NCI-H345 (cell line): ENCODE results near the gene CDK6.

Source experiments
- DNase-seq: peaks from one replicate; lab custom pipeline; 2025; lab: John Stamatoyannopoulos, UW

Gene CDK6

GRCh38 chr7:92680442-92680841, 155.9 kb downstream of the CDK6 start:
- no peak for DNase-seq

GRCh38 chr7:92678291-92678920, 158.0 kb downstream of the CDK6 start:
- DNase-seq, result peak; percentile 6

- peak; percentile 43 for DNase-seq
These were observed 162.0 kb downstream of the CDK6 start for GRCh38 chr7:92674379-92674778.

DNA sequence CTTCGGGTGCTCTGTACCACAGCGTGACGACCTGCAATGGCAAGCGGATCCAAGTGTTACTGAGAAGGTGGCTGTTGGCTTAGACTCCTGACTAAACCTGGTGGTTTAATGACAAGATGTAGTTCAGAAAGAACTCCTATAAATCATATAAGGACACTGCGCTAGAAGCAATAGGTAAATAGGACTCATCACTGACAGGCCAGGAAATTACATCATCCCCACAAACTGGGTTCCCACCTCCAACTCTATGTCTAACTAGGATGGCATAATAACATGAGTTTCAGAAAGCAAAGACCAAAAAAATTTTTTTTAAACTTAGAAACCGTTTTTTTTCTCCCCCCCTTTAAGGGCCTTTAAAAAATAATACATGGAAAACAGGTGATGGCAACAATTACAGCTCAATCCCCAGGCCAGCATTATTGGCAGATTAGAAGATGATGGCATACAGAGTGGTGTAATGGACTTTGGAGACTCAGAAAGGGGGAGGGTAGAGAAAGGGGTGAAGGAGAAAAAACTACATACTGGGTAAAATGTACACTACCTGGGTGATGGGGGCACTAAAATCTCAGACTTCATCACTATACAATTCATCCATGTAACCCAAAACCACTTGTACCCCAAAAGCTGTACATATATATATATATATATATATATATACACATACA, 164.7 kb downstream of the CDK6 start:
- no peak for DNase-seq

- no peak for DNase-seq
These were observed 166.0 kb downstream of the CDK6 start for GRCh38 chr7:92670204-92670851.

DNA sequence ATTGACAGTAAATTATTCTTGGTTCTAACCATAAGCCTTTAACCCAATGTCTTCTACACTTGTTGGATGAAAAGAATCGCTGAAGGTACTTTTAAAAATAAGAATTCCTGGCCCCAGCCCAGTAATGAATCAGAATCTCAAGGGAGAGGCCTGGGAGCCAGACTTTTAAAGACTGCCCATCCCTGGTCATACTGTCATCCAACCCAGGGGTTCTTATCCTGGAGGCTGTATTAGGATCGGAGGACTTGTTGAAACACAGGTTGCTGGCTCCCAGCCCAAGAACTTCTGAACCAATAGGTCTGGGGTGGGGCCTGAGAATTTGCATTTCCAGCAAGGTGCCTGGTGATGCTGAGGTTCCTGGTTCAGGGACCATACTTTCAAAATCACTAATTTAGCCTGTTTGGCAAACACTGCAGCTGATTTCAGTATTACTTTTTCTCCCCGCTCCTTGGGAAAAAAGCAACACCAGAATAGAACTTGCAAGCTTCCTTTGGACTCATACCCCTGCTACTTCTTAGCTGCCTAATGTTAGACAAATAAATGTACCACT, 166.7 kb downstream of the CDK6 start:
- DNase-seq, result no peak

GRCh38 chr7:92668564-92668963, 167.8 kb downstream of the CDK6 start:
- DNase-seq, result no peak

DNA sequence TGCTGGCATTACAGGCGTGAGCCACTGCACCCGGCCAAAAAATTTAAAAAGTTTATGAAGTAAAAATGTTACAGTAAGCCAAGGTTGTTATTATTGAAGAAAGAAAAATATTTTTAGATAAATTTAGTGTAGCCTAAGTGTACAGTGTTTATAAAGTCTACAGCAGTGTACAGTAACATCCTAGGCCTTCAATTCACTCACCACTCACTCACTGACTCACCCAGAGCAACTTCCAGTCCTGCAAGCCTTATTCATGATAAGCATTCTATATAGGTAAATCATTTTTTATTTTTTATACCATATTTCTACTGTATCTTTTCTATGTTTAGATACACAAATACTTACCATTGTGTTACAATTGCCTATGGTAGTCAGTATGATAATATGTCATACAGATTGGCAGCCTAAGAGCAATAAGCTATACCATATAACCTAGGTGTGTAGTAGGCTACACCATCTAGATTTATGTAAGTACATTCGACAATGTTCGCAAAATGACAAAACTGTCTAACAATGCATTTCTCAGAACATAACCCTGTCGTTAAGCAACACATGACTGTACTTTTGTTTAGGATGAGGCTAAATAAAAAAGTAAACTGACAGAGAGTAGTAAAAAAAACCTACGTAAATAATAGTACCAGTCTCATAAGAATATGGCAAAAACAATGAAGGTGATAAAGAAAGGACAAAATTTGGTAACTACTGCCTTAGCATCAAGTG, 168.4 kb downstream of the CDK6 start:
- no peak for DNase-seq

DNA sequence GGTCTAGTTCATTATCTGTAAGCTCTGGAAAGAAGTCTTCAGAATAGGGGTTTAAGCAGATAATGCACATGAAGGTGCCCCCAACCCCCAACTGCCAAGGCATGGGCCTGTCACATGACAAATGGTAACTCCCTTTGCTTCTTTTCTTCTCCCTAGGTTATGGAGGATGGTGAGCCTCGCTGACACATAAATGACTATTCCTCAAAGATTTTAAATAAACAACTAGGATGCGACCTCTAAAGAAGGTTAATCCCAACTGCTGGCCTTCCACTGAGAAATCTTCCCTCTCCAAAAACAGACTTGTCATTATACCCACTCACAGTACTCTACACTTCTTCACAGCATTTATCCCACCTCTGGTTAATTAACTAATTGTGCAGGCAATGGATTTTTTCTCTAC, 170.4 kb downstream of the CDK6 start:
- DNase-seq, result no peak

- no peak for DNase-seq
These were observed 174.7 kb downstream of the CDK6 start for GRCh38 chr7:92661651-92662050.

DNA sequence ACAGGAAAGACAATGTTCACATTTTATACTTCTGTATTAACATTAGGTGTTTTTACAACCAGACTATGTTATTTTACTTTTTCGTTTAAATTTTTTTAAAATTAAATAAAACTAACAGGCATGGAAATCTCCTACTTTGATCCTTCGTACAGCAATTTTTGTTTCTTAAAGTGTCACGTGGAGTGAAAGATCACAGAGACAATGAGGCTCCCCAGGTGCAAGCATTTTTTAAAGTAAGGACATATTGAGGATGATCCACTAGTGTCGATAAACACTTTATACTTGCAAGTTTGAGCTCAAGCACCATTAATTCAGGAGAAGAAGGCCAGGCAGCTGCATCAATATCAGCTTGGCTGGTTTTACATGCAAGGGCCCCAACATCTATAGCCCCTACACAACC, 177.7 kb downstream of the CDK6 start:
- DNase-seq, result no peak

DNA sequence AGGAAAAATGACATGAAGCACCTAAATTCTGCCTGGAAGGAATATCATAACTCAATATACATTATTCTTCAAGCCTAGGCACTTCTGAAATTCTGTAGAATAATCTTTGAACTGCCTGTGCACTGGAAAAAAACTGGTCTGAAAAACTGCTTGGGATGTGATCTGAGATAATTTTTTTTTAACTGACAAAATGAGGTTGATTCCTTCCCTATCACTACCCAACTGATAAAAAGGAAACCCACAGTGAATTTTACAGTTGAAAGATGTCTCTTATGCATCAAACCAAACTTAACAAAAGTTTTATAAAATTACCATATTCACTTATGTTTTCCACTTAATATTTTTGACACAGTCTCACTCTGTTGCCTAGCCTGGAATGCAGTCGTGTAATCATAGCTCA, 179.0 kb downstream of the CDK6 start:
- no peak for DNase-seq

DNA sequence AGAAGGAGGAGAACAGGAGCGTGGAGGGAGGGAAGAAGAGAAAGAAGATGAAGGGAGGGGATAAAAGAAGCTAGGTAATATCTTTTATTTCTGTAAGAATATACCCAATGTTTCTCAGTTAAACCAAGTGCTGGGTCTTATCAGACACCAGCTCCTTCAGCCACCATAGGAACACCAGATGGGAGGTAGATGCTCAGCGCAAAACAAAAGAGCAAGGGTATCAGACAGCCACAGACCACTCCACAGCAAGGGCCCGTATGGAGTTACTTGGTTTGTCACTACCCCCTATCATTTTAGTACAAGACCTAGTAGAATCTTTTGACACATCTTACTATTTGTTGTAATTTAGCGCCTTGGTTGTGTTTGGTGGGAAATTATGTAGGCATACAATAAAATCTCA, 180.3 kb downstream of the CDK6 start:
- DNase-seq, result no peak

GRCh38 chr7:92655346-92655884, 181.0 kb downstream of the CDK6 start:
- no peak for DNase-seq

DNA sequence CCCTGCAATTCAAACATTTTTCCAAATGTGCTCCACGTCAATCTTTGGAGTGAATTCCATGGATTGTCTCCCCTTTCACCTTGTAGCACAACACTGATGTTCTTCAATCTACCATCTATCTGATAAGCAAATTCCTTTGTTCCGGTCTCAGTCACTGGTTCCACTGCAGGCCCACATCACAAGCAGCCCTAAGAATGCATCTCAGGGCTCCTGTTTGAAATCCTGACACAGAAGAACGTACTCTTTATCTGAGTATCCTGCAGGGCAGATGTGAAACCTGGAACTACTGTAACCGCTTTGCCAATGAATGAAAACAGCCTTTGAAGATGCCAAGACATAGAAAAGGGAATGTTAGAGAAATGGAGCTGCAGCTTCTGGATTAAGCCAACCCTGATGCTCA, 183.2 kb downstream of the CDK6 start:
- DNase-seq, result no peak

DNA sequence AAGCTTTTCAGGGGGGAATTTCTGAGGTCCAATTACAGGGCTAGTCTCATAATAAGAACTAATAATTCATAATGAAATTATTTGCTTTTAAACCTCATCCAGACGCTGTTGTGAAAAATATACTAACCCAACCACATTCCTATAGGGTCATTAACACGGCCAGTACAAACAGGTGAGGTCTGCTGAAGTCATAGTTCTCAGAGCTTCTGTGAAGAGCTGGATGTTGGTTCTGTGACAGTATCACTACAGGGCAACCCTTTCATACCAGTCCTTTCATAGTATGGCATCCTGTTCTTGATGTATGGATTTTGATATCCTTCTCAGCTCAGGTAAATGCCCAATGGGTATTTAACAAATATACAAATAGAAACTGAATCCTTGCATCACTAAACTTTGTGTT, 183.8 kb downstream of the CDK6 start:
- DNase-seq, result no peak

DNA sequence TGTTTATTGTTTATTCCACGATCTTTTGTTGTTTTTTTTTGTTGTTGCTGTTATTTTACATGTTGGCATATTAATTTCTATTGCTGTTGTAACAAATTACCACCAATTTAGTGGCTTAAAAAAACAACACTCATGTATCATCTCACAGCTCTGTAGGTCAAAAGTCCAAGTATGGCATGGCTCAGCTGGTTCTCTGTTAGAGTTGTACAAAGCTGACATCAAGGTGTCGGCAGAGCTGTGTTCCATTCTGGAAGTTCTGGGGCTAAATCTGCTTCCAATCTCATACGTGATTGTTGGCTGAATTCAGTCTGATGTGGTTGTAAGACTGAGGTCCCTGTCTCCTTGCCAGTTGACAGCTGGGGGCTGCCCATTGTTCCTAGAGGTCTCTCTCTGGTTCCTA, 186.0 kb downstream of the CDK6 start:
- DNase-seq, result no peak

DNA sequence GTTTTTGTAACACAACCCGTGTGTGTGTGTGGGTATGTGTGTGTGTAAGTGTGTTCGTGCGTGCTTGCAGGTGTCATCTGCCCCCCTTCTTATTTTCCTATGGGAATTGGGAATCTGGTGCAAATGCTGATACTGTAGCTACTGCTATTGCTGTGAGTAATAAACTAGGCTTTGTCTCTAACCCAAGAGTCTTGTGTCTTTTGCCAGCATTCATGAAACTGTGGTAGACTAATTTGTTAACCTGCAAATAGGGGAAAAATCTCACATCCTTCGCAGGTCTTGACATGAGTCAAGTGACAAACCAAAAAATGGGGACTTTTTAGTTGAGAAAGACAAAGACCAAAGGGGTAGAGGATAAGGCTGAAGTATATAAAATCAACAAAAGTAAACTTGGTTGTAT, 188.3 kb downstream of the CDK6 start:
- DNase-seq, result no peak

GRCh38 chr7:92647652-92648051, 188.7 kb downstream of the CDK6 start:
- DNase-seq, result no peak

DNA sequence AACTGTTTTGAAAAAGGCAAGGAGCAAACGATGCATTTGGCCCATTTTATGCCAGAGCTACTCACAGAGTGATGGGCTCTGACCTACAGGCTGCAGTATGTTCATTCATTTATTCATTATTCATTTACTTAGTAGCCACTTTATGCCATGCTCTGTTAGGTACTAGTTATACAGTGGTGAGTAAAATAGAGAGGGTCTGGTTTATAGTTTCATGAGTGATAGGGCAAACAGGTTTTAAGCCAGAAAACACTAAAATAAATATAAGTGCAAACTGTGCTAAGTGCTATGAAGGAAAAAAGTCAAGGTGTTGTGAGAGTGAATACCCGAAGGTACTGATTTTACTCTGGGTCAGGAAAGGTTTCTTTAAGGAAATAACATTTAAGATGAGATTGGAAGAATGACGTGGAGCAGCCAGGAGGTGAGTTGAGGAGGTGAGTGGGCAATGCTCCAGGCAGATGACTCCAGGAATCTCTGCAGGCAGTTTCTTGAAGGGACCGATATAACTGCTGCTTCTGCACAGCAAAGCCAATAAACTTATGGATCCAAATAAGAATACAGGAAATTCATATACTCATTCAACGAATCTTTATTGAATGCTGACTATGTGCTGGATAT, 189.3 kb downstream of the CDK6 start:
- no peak for DNase-seq

GRCh38 chr7:92645114-92646061, 191.0 kb downstream of the CDK6 start:
- DNase-seq, result no peak
